ENCODE measurements around the gene IL21R. TPM values are rescaled to one million over a fixed set of nuclear protein-coding genes. Genes with fewer than 3 reads are reported as not detected.
A peak's percentile ranks its signal among the peaks of the same experiment; 100 is the strongest.
"Not testable (repeated sequence)": the region's sequence is repeated elsewhere in the genome, so short reads cannot be mapped to it uniquely, and the experiment has no call there.

Gene IL21R
- total RNA-seq, 2 experiments from 2014 or later = 34.5 to 34.8 TPM

GRCh38 chr16:27453494-27453825 is 51.5 kb downstream of the IL21R start:
- ATAC-seq (ENCODE audit: poor library complexity) = no peak
- no peaks in the 10 kb centered on the region for H3K9me3 ChIP-seq (ENCODE audit: control insufficient read depth in 1 of 2, insufficient read depth in 1 of 2, low read length in 2 of 2)
- H3K4me1 Mint-ChIP-seq (ENCODE audit: low read depth) = peaks cover 72% of the 10 kb centered on the region
- DNase-seq = no peak
- H3K27ac ChIP-seq (ENCODE audit: low read depth in 1 of 2, low read length in 2 of 2) = no peak overlapping the region
- peaks cover 26% of the 10 kb centered on the region for H3K36me3 Mint-ChIP-seq (ENCODE audit: low read depth)
- no peaks in the 10 kb centered on the region for H3K27me3 Mint-ChIP-seq
- no peak overlapping the region for H3K4me3 Mint-ChIP-seq
- no peaks in the 10 kb centered on the region for H3K9me3 Mint-ChIP-seq
- intact Hi-C loops (cut with DNase I, micrococcal nuclease) = no loop called here
- POLR2A ChIA-PET = interaction anchor here (1.0 kb wide), 1 partner anchor 211 kb away, joined by 3 read pairs; no protein-coding TSS in a partner anchor
- no peaks in the 10 kb centered on the region for H3K27me3 ChIP-seq (ENCODE audit: control insufficient read depth in 1 of 2, insufficient read depth in 2 of 2, low read length in 2 of 2)
- CTCF ChIA-PET = interaction anchor here (1.3 kb wide), 1 partner anchor 218 kb away, joined by 4 read pairs; no protein-coding TSS in a partner anchor
- peak overlapping the region; percentile 93 for H3K27ac Mint-ChIP-seq
- H3K4me3 ChIP-seq (ENCODE audit: low read length) = no peak overlapping the region
- peaks cover 14% of the 10 kb centered on the region for H3K36me3 ChIP-seq (ENCODE audit: insufficient read depth, low read length)
- peaks cover 64% of the 10 kb centered on the region for H3K4me1 ChIP-seq (ENCODE audit: insufficient read depth, low read length)
- TF ChIP-seq, protein P1, sequence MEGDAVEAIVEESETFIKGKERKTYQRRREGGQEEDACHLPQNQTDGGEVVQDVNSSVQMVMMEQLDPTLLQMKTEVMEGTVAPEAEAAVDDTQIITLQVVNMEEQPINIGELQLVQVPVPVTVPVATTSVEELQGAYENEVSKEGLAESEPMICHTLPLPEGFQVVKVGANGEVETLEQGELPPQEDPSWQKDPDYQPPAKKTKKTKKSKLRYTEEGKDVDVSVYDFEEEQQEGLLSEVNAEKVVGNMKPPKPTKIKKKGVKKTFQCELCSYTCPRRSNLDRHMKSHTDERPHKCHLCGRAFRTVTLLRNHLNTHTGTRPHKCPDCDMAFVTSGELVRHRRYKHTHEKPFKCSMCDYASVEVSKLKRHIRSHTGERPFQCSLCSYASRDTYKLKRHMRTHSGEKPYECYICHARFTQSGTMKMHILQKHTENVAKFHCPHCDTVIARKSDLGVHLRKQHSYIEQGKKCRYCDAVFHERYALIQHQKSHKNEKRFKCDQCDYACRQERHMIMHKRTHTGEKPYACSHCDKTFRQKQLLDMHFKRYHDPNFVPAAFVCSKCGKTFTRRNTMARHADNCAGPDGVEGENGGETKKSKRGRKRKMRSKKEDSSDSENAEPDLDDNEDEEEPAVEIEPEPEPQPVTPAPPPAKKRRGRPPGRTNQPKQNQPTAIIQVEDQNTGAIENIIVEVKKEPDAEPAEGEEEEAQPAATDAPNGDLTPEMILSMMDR (IDR thresholded peaks at IDR 0.05) = no peak

DNA sequence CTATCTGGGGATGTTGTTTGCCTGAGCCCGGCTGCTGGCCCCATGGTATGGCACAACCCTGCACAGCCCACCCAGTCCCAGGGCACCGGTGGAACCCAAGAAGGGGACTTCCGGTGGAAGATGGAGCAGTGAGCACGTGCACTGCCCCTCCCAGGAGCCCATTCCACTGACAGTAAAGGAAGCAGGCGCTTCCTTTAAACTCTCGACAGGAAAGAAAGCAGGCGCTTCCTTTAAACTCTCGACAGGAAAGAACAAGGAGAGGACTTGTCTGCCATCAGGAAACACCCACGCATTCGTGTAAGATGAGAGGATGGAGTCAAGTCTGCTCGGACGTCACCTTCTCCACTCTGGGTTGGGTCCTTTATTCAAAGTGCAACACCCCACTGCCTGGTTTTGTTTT is 53.7 kb downstream of the IL21R start:
- Histone ChIP-seq H3K9me3 (ENCODE audit: control insufficient read depth in 1 of 2, insufficient read depth in 1 of 2, low read length in 2 of 2) (no peaks in the 10 kb centered on the region), H3K36me3 (ENCODE audit: insufficient read depth, low read length) (peaks cover 6% of the 10 kb centered on the region), H3K27me3 (ENCODE audit: control insufficient read depth in 1 of 2, insufficient read depth in 2 of 2, low read length in 2 of 2) (no peaks in the 10 kb centered on the region), H3K4me3 (ENCODE audit: low read length) (no peak overlapping the region), H3K4me1 (ENCODE audit: insufficient read depth, low read length) (peaks cover 52% of the 10 kb centered on the region), H3K27ac (ENCODE audit: low read depth in 1 of 2, low read length in 2 of 2) (no peak overlapping the region)
- POLR2A ChIA-PET = interaction anchor here (0.8 to 1.4 kb wide), 4 partner anchors 9 to 221 kb away, joined by 3 to 6 read pairs (median 4); no protein-coding TSS in a partner anchor
- Mint-ChIP-seq H3K27ac (peak overlapping the region; percentile 50), H3K27me3 (no peaks in the 10 kb centered on the region), H3K9me3 (no peaks in the 10 kb centered on the region), H3K4me1 (ENCODE audit: low read depth) (peaks cover 63% of the 10 kb centered on the region), H3K4me3 (peak overlapping the region; percentile 38), H3K36me3 (ENCODE audit: low read depth) (peaks cover 14% of the 10 kb centered on the region)
- ATAC-seq (ENCODE audit: poor library complexity) (peak; percentile 43), DNase-seq (peak in 3 of 14 experiments; percentile 21 to 38 (median 38))
- intact Hi-C loops (cut with DNase I, micrococcal nuclease) = loop anchor here in 1 of 2 experiments (2.0 to 5.0 kb wide), 4 partner anchors 87 to 1618 kb away; no protein-coding TSS in a partner anchor
- TF ChIP-seq, protein P1 (IDR thresholded peaks at IDR 0.05) = no peak
- CTCF ChIA-PET = interaction anchor here (0.8 to 1.3 kb wide), 2 partner anchors 9 to 277 kb away, joined by 3 read pairs; no protein-coding TSS in a partner anchor

DNA sequence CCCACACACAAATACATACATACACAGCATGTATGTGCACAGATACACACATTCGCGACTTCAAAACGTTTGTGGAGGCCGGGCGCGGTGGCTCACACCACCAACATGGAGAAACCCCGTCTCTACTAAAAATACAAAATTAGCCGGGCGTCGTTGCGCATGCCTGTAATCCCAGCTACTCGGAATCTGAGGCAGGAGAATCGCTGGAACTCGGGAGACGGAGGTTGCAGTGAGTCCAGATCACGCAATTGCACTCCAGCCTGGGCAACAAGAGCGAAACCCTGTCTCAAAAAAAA is 55.6 kb downstream of the IL21R start:
- H3K36me3 Mint-ChIP-seq (ENCODE audit: low read depth) = peaks cover 23% of the 10 kb centered on the region
- H3K4me3 Mint-ChIP-seq = not testable (repeated sequence)
- POLR2A ChIA-PET = interaction anchor here (1.3 kb wide), 1 partner anchor 278 kb away, joined by 5 read pairs; no protein-coding TSS in a partner anchor

GRCh38 chr16:27458258-27458657 is 56.3 kb downstream of the IL21R start:
- CTCF ChIA-PET = no interaction called here
- H3K4me1 ChIP-seq (ENCODE audit: insufficient read depth, low read length) = peaks cover 60% of the 10 kb centered on the region
- intact Hi-C loops (cut with DNase I, micrococcal nuclease) = loop anchor here in 1 of 2 experiments (5.0 kb wide), 2 partner anchors 376 to 1621 kb away; no protein-coding TSS in a partner anchor
- H3K4me1 Mint-ChIP-seq (ENCODE audit: low read depth) = peaks cover 42% of the 10 kb centered on the region
- no peak for ATAC-seq (ENCODE audit: poor library complexity)
- H3K4me3 Mint-ChIP-seq = no peak overlapping the region
- no peaks in the 10 kb centered on the region for H3K27me3 ChIP-seq (ENCODE audit: control insufficient read depth in 1 of 2, insufficient read depth in 2 of 2, low read length in 2 of 2)
- TF ChIP-seq, protein P1 (IDR thresholded peaks at IDR 0.05) = no peak
- peaks cover 23% of the 10 kb centered on the region for H3K36me3 Mint-ChIP-seq (ENCODE audit: low read depth)
- H3K9me3 Mint-ChIP-seq = no peaks in the 10 kb centered on the region
- no peaks in the 10 kb centered on the region for H3K9me3 ChIP-seq (ENCODE audit: control insufficient read depth in 1 of 2, insufficient read depth in 1 of 2, low read length in 2 of 2)
- no peak for DNase-seq
- peak overlapping the region; percentile 63 for H3K27ac Mint-ChIP-seq
- H3K4me3 ChIP-seq (ENCODE audit: low read length) = no peak overlapping the region
- peaks cover 29% of the 10 kb centered on the region for H3K36me3 ChIP-seq (ENCODE audit: insufficient read depth, low read length)
- H3K27me3 Mint-ChIP-seq = no peaks in the 10 kb centered on the region
- H3K27ac ChIP-seq (ENCODE audit: low read depth in 1 of 2, low read length in 2 of 2) = no peak overlapping the region
- POLR2A ChIA-PET = no interaction called here

More for the DNA sequence above, 55.6 kb downstream of the IL21R start:
- H3K9me3 ChIP-seq (ENCODE audit: control insufficient read depth in 1 of 2, insufficient read depth in 1 of 2, low read length in 2 of 2); ATAC-seq (ENCODE audit: poor library complexity); H3K27me3 ChIP-seq (ENCODE audit: control insufficient read depth in 1 of 2, insufficient read depth in 2 of 2, low read length in 2 of 2); DNase-seq; H3K27me3 Mint-ChIP-seq; H3K27ac ChIP-seq (ENCODE audit: low read depth in 1 of 2, low read length in 2 of 2); H3K9me3 Mint-ChIP-seq; H3K4me3 ChIP-seq (ENCODE audit: low read length): not testable (repeated sequence)
- Mint-ChIP-seq H3K27ac (peak overlapping the region; percentile 61), H3K4me1 (ENCODE audit: low read depth) (peaks cover 47% of the 10 kb centered on the region)
- CTCF ChIA-PET = interaction anchor here (0.7 kb wide), 1 partner anchor 118 kb away, joined by 3 read pairs; no protein-coding TSS in a partner anchor
- peaks cover 24% of the 10 kb centered on the region for H3K36me3 ChIP-seq (ENCODE audit: insufficient read depth, low read length)
- H3K4me1 ChIP-seq (ENCODE audit: insufficient read depth, low read length) = peaks cover 55% of the 10 kb centered on the region
- intact Hi-C loops (cut with DNase I, micrococcal nuclease) = loop anchor here (1.0 to 5.0 kb wide), 6 partner anchors 89 to 1620 kb away; no protein-coding TSS in a partner anchor

All from CD4-positive, alpha-beta T cell (primary cell).